A549 (cell line): ENCODE data around the gene COL26A1. TPM values are rescaled to one million over a fixed set of nuclear protein-coding genes. Genes with fewer than 3 reads are reported as not detected.
"Not testable (repeated sequence)": the region's sequence is repeated elsewhere in the genome, so short reads cannot be mapped to it uniquely, and the experiment has no call there.

Experiments
- ATAC-seq, 2 experiments: fragments of 200-7000 bp in 1 of 2; fragments of >200 bp in 1 of 2; cut with Nextera tagmentation in 1 of 2; cut with Tn5 transposase in 1 of 2; 3 replicates each; pipeline versions ENCODE4 v1.8.0 to v1.9.1; 2018 to 2020; ENCODE audit warnings: mild to moderate bottlenecking in 1 of 2, moderate library complexity in 1 of 2
- CTCF ChIA-PET: fragments of 300-600 bp; sonication (Branson Sonifier 250); formaldehyde crosslinking; extraction: SDS; loops from one replicate; lab custom pipeline; 2021; ENCODE audit warnings: antibody characterized with exemption, inconsistent platforms; lab: Yijun Ruan, JAX
- POLR2A ChIA-PET: fragments of 350-600 bp; formaldehyde crosslinking; extraction: SDS; loops from one replicate; lab custom pipeline; 2021; ENCODE audit warnings: antibody characterized with exemption, inconsistent platforms; lab: Yijun Ruan, JAX
- DNase-seq, 2 experiments: peaks; one replicate each; pipeline versions ENCODE4 v3.0.0 to v3.0.0-alpha.2; 2011 to 2016; ENCODE audit warnings: low read depth in 1 of 2, low spot score in 1 of 2
- FAIRE-seq: peaks from 2 replicates; lab custom pipeline; 2011; peaks lifted over from hg19 to GRCh38; lab: Jason Lieb, UNC
- H3K27ac ChIP-seq, 2 experiments: fragments of >200 bp; sonication (Bioruptor Twin); formaldehyde crosslinking; 3 replicates each; pipeline ENCODE4 v1.5.1; 2016 to 2017
- H3K4me1 ChIP-seq: fragments of >200 bp; sonication (Bioruptor Twin); formaldehyde crosslinking; 3 replicates; pipeline ENCODE4 v1.6.1; 2016
- H3K4me2 ChIP-seq: fragments of >200 bp; sonication (Bioruptor Twin); formaldehyde crosslinking; 3 replicates; pipeline ENCODE4 v1.6.1; 2016
- H3K4me3 ChIP-seq: fragments of >200 bp; sonication (Bioruptor Twin); formaldehyde crosslinking; 3 replicates; pipeline ENCODE4 v1.5.1; 2016
- H3K9me3 ChIP-seq: fragments of >200 bp; sonication (Bioruptor Twin); formaldehyde crosslinking; 3 replicates; pipeline ENCODE4 v1.6.1; 2016
- BHLHE40 ChIP-seq: IDR thresholded peaks from 2 replicates; pipeline ENCODE4 v1.6.1; 2012; ENCODE audit warnings: low read depth, low read length, inconsistent platforms
- CBX8 ChIP-seq: fragments of 200-600 bp; sonication (generic); IDR thresholded peaks from 2 replicates; pipeline ENCODE4 v1.6.1; 2016
- CEBPB ChIP-seq, 2 experiments: fragments of >200 bp in 1 of 2; sonication (Bioruptor Twin) in 1 of 2; formaldehyde crosslinking in 1 of 2; IDR thresholded peaks; 2 replicates each; pipeline ENCODE4 v1.6.1; 2012 to 2016
- CHD4 ChIP-seq: fragments of 200-600 bp; sonication (generic); IDR thresholded peaks from 2 replicates; pipeline ENCODE4 v1.6.1; 2016; ENCODE audit warnings: antibody characterized with exemption, mild to moderate bottlenecking, borderline replicate concordance
- EP300 ChIP-seq, 2 experiments: fragments of >200 bp; sonication (Bioruptor Twin); formaldehyde crosslinking; IDR thresholded peaks; 2 replicates in 1 of 2; 3 replicates in 1 of 2; pipeline ENCODE4 v1.6.1; 2016 to 2017
- FOSB ChIP-seq: fragments of 250-450 bp; sonication (Bioruptor Pico); IDR thresholded peaks from 2 replicates; pipeline ENCODE4 v1.5.0; 2020; ENCODE audit warnings: mild to moderate bottlenecking, moderate library complexity
- GATA3 ChIP-seq: IDR thresholded peaks from 2 replicates; pipeline ENCODE4 v1.6.1; 2012; ENCODE audit warnings: borderline replicate concordance
- HDAC2 ChIP-seq: fragments of 200-600 bp; sonication (generic); IDR thresholded peaks from 2 replicates; pipeline ENCODE4 v1.6.1; 2016
- HEYL ChIP-seq: fragments of 250-450 bp; sonication (Bioruptor Pico); IDR thresholded peaks from 2 replicates; pipeline ENCODE4 v1.8.0; 2021; ENCODE audit warnings: mild to moderate bottlenecking, moderate library complexity
- HOXA7 ChIP-seq: fragments of 250-450 bp; sonication (Bioruptor Pico); IDR thresholded peaks from 2 replicates; pipeline ENCODE4 v1.5.0; 2020; ENCODE audit warnings: mild to moderate bottlenecking, moderate library complexity
- JUN ChIP-seq, 2 experiments: fragments of >200 bp; sonication (Bioruptor Twin); formaldehyde crosslinking; IDR thresholded peaks; 2 replicates in 1 of 2; 3 replicates in 1 of 2; pipeline ENCODE4 v1.6.1; 2016 to 2017
- JUNB ChIP-seq: fragments of >200 bp; sonication (Bioruptor Twin); formaldehyde crosslinking; IDR thresholded peaks from 2 replicates; pipeline ENCODE4 v1.6.1; 2016
- KDM5A ChIP-seq: fragments of 200-600 bp; sonication (generic); IDR thresholded peaks from 2 replicates; pipeline ENCODE4 v1.6.1; 2016; ENCODE audit warnings: antibody characterized with exemption, mild to moderate bottlenecking
- MAX ChIP-seq: IDR thresholded peaks from 2 replicates; pipeline ENCODE4 v1.6.1; 2012
- MAZ ChIP-seq: fragments of 150-350 bp; IDR thresholded peaks from 2 replicates; pipeline ENCODE4 v1.6.1; 2014; ENCODE audit warnings: antibody characterized with exemption, low read depth, low read length, borderline replicate concordance
- NFE2L2 ChIP-seq: fragments of 150-350 bp; conservative IDR thresholded peaks from 2 replicates; pipeline ENCODE4 v1.6.1; 2014; ENCODE audit warnings: low read length
- NR3C1 ChIP-seq: fragments of >200 bp; sonication (Bioruptor Twin); formaldehyde crosslinking; IDR thresholded peaks from 3 replicates; pipeline ENCODE4 v1.6.1; 2017
- RARB ChIP-seq: fragments of 250-450 bp; sonication (Bioruptor Pico); IDR thresholded peaks from 2 replicates; pipeline ENCODE4 v1.8.0; 2021; ENCODE audit warnings: mild to moderate bottlenecking, moderate library complexity
- RCOR1 ChIP-seq: fragments of 150-350 bp; IDR thresholded peaks from 2 replicates; pipeline ENCODE4 v1.6.1; 2014; ENCODE audit warnings: antibody characterized with exemption, low read length, low read depth
- REST ChIP-seq: fragments of 200-600 bp; sonication (generic); IDR thresholded peaks from 2 replicates; pipeline ENCODE4 v1.6.1; 2016; ENCODE audit warnings: antibody characterized with exemption, mild to moderate bottlenecking, moderate library complexity
- TP53 ChIP-seq: fragments of 250-450 bp; sonication (Bioruptor Pico); IDR thresholded peaks from 2 replicates; pipeline ENCODE4 v1.5.0; 2021; ENCODE audit warnings: mild to moderate bottlenecking, moderate library complexity
- ZFP36 ChIP-seq: fragments of 450-650 bp; IDR thresholded peaks from 2 replicates; pipeline ENCODE4 v1.6.1; 2014; ENCODE audit warnings: borderline replicate concordance; ENCODE audit not compliant: partially characterized antibody
- ZNF302 ChIP-seq: fragments of 250-450 bp; sonication (Bioruptor Pico); IDR thresholded peaks from 2 replicates; pipeline ENCODE4 v1.9.0; 2021; ENCODE audit warnings: inconsistent platforms, mild to moderate bottlenecking, moderate library complexity
- ZSCAN20 ChIP-seq: fragments of 250-450 bp; sonication (Bioruptor Pico); IDR thresholded peaks from 2 replicates; pipeline ENCODE4 v1.8.0; 2022; ENCODE audit warnings: mild to moderate bottlenecking, moderate library complexity
- WGBS: methylation state at CpG from one replicate; pipeline ENCODE4 v1.1.6; 2017; ENCODE audit errors: missing lambda C conversion rate; 5-methylcytosine and 5-hydroxymethylcytosine counted together
- polyA plus RNA-seq, 4 experiments: library from polyadenylated mRNA; depleted of rRNA in 3 of 4; stranded (reverse); fragments of >200 nt; fragmentation: RNase III in 1 of 4; extraction: RNeasy Plus Mini Kit Qiagen cat#74134 plus additional on column Dnase treatment in 1 of 4; gene quantifications; 2 replicates in 3 of 4; 3 replicates in 1 of 4; pipeline ENCODE4 v1.2.3, GENCODE V29; 2011 to 2017
- TF ChIP-seq, protein P1 (sequence below): fragments of 450-650 bp; IDR thresholded peaks from 2 replicates; pipeline ENCODE4 v1.6.1; 2014; ENCODE audit warnings: antibody characterized with exemption
- TF ChIP-seq, protein P2 (sequence below): IDR thresholded peaks from 2 replicates; pipeline ENCODE4 v1.6.1; 2012
- TF ChIP-seq, protein P3 (sequence below): fragments of >200 bp; sonication (Bioruptor Twin); formaldehyde crosslinking; IDR thresholded peaks from 3 replicates; pipeline ENCODE4 v1.6.1; 2016

COL26A1 gene
- polyA plus RNA-seq, 2 of the 4 experiments (the other 2 are of a cell fraction) = 0.52 to 1.4 TPM

DNA sequence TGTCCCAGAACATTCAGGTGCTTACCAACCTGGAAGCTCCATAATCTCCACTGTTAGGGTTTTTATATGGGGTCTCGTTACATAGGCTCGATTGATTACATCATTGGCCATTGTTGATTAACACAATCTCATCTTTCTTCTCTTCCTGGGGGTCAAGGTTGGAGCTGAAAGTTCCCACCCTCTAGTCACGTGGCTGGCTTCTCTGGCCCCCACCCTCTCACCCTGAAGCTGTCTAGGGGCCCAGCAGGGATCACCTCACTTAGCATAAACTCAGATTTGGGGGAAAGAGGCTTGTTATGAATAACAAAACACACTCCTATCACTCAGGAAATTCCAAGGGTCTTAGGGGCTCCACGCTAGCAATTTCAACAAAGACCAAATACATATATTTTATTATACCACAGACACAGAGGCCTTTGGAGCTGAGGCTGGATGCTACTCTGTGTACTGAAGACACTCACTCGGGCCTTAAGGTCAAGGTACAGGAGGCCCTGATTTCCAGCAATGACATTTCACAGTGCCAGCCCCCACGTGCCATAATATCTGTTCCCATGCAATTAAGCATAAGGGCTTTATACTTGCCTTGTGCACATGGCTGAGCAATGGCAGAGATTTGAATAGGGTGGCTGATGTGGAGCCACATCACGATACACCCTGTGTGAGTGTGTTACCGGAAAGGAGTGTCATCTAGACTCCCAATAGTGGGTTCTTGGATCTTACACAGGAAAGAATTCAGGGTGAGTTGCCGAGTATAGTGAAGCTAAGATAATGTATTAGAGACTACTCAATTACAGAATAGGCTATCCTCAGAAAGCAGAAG, 108.2 kb downstream of the COL26A1 start:
- no peak for ATAC-seq
- FAIRE-seq = no peak
- H3K9me3 ChIP-seq = no peaks in the 10 kb centered on the region
- POLR2A ChIA-PET = no interaction called here
- TF ChIP-seq GATA3 (no peak), BHLHE40 (no peak), CEBPB (IDR thresholded peaks at IDR 0.05) (no peak), MAX (no peak), KDM5A (no peak), REST (no peak), MAZ (no peak), HOXA7 (CRISPR knock-in tag) (no peak), CHD4 (no peak)
- TF ChIP-seq, protein P1, sequence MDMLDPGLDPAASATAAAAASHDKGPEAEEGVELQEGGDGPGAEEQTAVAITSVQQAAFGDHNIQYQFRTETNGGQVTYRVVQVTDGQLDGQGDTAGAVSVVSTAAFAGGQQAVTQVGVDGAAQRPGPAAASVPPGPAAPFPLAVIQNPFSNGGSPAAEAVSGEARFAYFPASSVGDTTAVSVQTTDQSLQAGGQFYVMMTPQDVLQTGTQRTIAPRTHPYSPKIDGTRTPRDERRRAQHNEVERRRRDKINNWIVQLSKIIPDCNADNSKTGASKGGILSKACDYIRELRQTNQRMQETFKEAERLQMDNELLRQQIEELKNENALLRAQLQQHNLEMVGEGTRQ = no peak
- no peaks in the 10 kb centered on the region for H3K4me1 ChIP-seq
- no peak overlapping the region for H3K27ac ChIP-seq
- CTCF ChIA-PET = interaction anchor here (0.6 to 1.8 kb wide), 8 partner anchors 9 to 148 kb away, joined by 3 to 6 read pairs (median 3); no protein-coding TSS in a partner anchor
- H3K4me3 ChIP-seq = no peak overlapping the region
- DNase-seq = no peak
- 49% methylated on average over 9 of the region's 9 CpGs for WGBS
- no peak overlapping the region for H3K4me2 ChIP-seq

DNA sequence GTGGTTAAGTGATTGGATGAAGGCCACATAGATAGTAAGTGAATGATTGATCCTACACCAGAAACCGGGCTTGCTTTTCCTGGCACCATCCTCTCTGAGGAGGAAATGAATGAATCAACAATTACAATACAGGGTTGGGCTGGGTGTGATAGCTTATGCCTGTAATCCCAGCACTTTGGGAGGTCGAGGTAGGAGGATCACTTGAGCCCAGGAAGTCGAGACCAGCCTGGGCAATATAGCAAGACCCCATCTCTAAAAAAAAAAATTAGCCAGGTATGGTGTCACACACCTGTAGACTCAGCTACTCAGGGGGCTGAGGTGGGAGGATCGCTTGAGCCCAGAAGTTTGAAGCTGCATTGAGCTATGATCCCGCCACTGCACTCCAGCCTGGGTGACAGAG, 111.5 kb downstream of the COL26A1 start:
- Histone ChIP-seq H3K4me2 (no peak overlapping the region), H3K4me3 (no peak overlapping the region), H3K27ac (no peak overlapping the region), H3K4me1 (no peaks in the 10 kb centered on the region), H3K9me3 (peaks cover 21% of the 10 kb centered on the region)
- ChIA-PET CTCF (interaction anchor here (0.9 kb wide), 1 partner anchor 9 kb away, joined by 3 read pairs; no protein-coding TSS in a partner anchor), POLR2A (no interaction called here)
- ATAC-seq (no peak), DNase-seq (no peak), FAIRE-seq (no peak)
- TF ChIP-seq RCOR1 = no peak
- TF ChIP-seq, protein P2, sequence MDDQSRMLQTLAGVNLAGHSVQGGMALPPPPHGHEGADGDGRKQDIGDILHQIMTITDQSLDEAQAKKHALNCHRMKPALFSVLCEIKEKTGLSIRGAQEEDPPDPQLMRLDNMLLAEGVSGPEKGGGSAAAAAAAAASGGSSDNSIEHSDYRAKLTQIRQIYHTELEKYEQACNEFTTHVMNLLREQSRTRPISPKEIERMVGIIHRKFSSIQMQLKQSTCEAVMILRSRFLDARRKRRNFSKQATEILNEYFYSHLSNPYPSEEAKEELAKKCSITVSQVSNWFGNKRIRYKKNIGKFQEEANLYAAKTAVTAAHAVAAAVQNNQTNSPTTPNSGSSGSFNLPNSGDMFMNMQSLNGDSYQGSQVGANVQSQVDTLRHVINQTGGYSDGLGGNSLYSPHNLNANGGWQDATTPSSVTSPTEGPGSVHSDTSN = no peak
- TF ChIP-seq MAX = no peak
- TF ChIP-seq ZNF302 (CRISPR knock-in tag) = no peak
- no peak for TF ChIP-seq HDAC2
- no peak for TF ChIP-seq HOXA7 (CRISPR knock-in tag)
- no peak for TF ChIP-seq TP53
- TF ChIP-seq NFE2L2 = no peak
- no peak for TF ChIP-seq HEYL (CRISPR knock-in tag)
- no peak for TF ChIP-seq FOSB (CRISPR knock-in tag)
- no peak for TF ChIP-seq CBX8
- no peak for TF ChIP-seq JUN (IDR thresholded peaks at IDR 0.05)
- TF ChIP-seq EP300 (IDR thresholded peaks at IDR 0.05) = no peak
- TF ChIP-seq JUNB = no peak
- no peak for TF ChIP-seq RARB (CRISPR knock-in tag)
- TF ChIP-seq ZFP36 = no peak
- no peak for TF ChIP-seq NR3C1
- TF ChIP-seq, protein P3, sequence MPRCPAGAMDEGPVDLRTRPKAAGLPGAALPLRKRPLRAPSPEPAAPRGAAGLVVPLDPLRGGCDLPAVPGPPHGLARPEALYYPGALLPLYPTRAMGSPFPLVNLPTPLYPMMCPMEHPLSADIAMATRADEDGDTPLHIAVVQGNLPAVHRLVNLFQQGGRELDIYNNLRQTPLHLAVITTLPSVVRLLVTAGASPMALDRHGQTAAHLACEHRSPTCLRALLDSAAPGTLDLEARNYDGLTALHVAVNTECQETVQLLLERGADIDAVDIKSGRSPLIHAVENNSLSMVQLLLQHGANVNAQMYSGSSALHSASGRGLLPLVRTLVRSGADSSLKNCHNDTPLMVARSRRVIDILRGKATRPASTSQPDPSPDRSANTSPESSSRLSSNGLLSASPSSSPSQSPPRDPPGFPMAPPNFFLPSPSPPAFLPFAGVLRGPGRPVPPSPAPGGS = no peak
- no peak for TF ChIP-seq ZSCAN20 (CRISPR knock-in tag)
- no peak for TF ChIP-seq CHD4
- WGBS = 25% methylated on average over 5 of the region's 5 CpGs

GRCh38 chr7:101475691-101476090, 113.0 kb downstream of the COL26A1 start:
- H3K4me3 ChIP-seq, POLR2A ChIA-PET, H3K27ac ChIP-seq, DNase-seq, FAIRE-seq, ATAC-seq, H3K4me1 ChIP-seq, H3K4me2 ChIP-seq: not testable (repeated sequence)
- peaks cover 36% of the 10 kb centered on the region for H3K9me3 ChIP-seq
- 78% methylated on average over 2 of the region's 2 CpGs for WGBS
- CTCF ChIA-PET = interaction anchor here (0.7 kb wide), 2 partner anchors 155 to 161 kb away, joined by 3 to 4 read pairs; no protein-coding TSS in a partner anchor
